Erythroblast (primary cell): ENCODE measurements around the gene SARDH.

Experiments used
- GATA1 ChIP-seq: IDR thresholded peaks from 2 replicates; pipeline ENCODE4 v1.6.1; 2011; ENCODE audit warnings: low read depth, mild to moderate bottlenecking, control low read depth, low read length, moderate library complexity
- POLR2A ChIP-seq: IDR thresholded peaks from 2 replicates; pipeline ENCODE4 v1.6.1; 2011; ENCODE audit warnings: mild to moderate bottlenecking, low read length

GRCh38 chr9:133638711-133639110 is 99.4 kb downstream of the SARDH start:
- TF ChIP-seq POLR2A (no peak), GATA1 (no peak)
